HG02678 (cell line): Measurements from ENCODE around the gene TBC1D8.

ENCODE experiments used
- ATAC-seq: cut with Tn5 transposase; IDR thresholded peaks from one replicate; pipeline ENCODE4 v1.9.1; 2021; ENCODE audit warnings: mild to moderate bottlenecking, moderate library complexity; ENCODE audit not compliant: unreplicated experiment

The TBC1D8 gene

DNA sequence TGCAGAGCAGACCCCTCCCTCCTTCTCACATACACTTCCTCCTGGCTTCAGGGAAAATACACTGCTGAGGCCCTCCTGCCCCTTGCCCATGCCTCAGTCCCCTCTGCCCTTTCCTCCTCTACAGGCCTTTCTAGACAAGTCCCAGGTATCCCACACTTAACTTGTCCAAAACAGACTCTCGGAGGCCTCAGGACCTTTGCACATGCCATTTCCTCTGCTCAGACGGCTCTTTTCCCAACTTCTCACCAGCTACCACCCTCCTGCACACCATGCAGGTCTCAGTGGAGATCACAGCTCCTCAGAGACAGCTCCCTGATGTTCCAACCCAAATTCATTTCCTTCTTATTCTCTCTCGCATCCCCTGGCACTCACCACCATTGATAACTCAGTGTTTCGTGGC lies 11.7 kb downstream of the TBC1D8 start:
- no peak for ATAC-seq

DNA sequence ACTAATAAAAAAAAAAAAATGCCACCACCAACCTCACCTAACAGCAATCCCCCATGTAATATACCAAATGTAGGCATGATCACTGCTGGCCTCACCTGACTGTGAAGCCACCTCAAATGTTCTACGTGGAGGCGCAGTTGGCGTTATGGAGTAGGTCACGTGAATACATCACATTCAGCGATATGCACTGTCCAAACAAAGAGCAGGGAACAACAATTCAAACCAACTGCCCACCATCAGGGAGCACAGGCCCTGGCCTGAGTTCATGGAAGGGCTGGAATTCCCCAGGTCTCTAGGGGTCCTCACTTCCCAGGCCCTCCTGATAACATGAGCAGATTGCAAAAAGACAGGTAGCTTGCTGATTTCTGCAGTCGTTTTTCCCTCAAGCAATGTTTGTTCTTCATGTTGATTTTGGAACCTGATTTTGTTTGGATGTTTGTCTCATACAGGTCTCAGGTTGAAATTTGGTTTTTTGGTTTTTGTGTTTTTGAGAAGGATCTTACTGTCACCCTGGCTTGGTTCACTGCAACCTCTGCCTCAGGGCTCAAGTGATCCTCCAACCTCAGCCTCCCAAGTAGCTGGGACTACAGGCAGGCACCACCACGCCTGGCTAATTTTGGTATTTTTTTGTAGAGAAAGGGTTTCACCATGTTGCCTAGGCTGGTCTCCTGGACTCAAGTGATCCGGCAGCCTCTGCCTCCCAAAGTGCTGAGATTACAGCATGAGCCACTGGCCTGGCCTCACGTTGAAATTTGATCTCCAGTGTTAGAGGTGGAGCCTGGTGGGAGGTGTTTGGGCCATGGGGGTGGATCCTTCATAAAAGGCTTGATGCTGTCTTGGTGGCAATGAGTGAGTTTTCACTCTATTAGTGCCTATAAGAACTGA lies 15.5 kb downstream of the TBC1D8 start:
- ATAC-seq: no peak

DNA sequence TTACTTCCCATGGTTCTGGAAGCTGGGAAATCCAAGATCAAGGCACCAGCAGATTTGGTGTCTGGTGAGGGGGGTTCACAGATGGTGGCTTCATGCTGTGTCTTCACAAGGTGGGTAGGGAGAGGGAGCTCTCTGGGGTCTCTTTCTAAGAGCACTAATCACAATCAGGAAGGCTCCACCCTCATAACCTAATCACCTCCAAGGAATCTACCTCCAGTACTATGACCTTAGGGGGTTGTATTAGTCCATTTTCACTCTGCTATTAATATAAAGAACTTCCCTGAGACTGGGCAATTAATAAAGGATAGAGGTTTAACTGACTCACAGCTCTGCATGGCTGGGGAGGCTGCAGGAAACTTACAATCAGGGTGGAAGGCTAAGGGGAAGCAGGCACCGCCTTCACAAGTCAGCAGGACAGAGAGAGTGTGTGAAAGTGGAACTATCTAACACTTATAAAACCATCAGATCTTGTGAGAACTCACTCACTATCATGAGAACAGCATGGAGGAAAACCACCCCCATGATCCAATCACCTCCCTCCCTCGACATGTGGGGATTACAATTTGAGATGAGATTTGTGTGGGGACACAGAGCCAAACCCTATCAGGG lies 17.6 kb downstream of the TBC1D8 start:
- ATAC-seq: no peak

DNA sequence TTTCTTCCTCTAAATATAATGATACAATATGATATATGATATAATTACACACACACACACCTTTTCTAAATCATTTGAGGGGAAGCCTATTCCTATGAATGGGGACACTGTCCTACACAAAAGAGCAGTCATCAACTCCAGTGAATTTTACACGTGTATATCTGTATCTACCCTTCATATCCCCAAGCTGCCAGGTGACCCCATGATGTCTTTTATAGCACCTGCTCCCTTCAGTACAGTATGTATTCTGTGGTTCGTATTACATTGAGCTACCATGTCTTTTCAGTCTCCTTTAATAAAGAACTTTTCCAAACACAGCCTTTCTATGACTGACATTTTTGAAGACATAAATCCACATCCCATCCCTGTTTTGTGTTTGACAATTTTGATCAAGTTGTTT lies 19.0 kb downstream of the TBC1D8 start:
- ATAC-seq: no peak

DNA sequence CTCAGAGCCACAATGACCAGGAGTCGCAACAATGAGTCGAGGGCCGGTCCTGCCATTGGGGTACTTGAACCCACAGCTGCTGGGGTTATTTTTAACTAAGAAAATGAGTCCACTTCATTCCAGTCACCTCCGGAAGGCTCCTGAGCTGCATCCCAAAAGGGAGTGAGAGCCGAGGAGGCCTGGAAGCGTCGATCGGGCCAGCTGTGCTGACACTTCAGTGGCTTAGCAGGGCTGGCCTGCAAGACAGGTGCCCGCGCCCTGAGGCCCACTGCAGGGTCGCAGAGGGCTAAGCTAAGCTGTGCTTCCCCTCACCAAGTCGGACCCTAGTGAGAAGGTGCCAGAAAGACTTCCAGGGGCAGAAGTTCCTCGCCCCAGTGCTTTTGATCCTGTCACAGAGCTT lies 21.1 kb downstream of the TBC1D8 start:
- ATAC-seq: no peak

DNA sequence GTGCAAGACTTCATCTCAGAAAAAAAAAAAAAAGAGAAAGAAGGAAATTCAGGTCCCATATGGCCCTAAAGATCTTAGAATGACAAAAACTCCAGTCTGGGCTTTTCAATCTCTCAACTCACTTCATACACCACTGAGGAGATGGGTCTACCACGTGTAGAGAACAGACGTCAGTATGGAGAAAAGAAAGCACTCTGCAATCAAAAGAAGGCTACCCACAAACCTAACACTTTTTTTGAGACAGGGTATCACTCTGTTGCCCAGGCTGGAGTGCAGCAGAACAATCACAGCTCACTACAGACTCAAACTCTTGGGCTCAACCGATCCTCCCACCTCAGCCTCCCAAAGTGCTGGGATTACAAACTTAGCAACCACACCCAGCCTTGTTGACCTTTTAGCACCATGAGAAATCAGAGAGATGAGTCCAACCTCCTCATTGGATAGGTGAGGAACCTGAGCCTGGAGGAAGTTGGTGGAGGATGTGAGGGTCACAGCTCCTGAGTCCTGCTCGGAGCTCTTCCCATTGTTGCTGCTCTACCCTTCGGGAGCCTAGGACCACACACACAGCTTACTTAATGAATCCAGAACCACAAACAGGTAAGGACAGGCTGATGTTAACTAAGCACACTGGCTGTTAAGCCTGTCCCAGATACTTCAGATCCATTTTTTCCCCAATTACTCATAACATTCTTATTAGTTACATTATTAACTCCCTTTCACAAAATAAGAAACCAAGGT lies 23.7 kb downstream of the TBC1D8 start:
- ATAC-seq: no peak

DNA sequence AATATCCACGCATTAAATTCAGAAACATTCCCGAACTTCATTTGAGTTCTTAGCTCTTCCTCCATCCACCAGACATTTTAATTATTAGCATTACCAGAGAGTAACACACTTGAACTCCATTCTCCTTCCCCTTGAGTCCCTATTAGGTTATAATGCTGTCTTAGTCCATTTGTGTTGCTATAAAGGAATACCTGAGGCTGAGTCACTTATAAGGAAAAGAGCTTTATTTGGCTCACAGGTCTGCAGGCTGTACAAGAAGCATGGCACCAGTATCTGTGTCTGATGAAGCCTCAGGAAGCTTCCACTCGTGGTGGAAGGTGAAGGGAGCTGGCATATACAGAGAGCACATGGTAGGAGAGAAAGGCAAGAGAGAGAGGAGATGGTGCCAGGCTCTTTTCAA lies 25.4 kb downstream of the TBC1D8 start:
- no peak for ATAC-seq

DNA sequence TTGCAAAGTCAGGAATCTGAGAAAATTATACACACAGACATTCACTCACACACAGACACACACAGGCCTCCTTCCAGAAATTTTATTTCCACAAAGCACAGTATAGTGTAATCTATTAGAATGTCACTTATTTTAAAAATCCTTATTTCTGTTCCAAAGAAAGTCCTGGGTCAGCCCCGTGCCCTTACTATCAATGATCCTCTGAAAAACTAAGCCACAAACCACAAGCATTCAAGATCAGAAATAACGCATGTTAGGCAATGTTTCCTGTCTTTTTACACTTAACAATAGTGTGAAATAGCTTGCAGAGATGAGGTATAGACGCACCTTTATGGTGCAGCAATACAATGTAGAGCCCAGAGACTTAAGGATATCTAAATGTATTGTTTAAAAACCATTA lies 25.8 kb downstream of the TBC1D8 start:
- no peak for ATAC-seq

DNA sequence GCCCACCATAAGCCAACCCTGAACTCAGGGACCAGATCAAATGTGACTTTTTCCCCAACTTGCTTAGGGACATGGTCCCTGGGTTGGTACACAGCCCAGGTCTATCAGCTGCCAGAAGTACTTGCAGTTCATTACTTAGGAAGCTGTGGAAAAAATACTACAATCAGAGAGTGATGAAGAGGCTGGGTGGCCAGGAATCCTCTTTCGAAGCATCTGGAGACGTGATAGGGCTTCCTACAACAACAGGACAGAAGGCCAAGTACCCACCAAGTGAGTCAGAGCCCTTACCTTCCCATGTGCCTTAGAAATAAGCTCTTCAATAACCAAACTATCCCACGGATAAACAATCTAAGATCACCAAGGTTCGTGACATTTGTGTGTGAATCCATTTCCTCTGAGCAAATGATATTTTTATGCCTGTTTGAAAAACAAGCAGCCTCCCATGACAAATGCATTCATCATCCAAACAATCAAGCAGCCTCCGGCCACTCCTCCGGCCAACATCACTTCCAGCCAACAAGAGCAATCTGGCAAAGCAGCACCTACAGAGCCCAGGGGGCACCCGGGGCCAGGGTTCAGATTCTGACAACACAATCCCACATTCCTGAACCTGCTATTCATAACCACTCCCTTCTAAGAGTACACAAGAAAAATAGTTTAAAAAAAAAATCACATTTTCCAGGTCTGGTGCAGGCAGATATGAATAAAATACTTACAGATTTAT lies 26.4 kb downstream of the TBC1D8 start:
- ATAC-seq: no peak

DNA sequence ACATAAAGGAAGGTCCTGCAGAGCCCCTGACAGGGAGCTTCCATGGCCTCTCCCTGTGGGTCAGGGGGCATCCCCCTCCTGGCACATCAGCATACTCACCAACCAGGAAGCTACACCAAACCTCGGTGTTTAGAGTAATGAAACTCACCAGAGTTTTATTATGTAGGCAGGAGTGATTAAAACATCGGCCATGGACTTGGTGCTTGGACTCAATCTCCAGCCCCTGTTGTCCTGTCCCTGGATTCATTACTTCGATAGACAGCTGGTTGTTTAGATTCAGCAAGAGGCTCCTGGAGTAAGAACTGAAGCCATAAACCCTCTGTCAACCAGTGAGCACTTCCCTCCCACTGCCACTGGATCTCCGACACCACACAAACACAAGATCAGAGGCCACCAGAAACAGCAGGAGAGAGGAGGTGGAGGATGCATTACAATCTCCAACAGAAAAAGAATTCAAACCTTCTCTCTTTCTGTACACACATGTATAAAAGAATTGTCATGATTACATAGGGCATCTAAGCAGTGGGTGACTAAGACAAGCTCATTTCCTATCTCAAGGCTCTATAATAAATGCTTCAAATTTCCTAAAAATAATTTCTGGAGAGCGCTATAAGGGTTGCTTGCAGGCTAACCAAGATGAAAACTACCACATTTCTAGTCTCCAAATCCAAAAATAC lies 27.2 kb downstream of the TBC1D8 start:
- no peak for ATAC-seq

DNA sequence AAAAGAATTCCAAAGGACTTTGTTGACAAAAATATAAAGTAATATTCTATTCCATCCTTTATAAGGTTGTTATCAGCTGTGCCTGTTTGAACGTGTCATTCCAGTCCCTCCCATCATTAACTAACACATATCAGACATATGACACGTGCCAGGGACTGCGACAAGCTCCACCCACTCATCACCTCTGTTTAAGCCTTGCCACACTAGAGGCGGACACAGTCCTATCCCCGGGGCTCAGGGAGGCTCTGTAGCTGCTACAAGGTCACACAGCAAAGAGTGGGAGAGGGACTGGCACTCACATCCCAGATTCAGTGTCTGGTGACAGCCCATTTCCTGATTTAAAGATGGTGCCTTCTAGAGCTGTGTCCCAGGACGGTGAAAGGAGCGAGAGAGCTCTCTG lies 30.0 kb downstream of the TBC1D8 start:
- ATAC-seq: no peak

DNA sequence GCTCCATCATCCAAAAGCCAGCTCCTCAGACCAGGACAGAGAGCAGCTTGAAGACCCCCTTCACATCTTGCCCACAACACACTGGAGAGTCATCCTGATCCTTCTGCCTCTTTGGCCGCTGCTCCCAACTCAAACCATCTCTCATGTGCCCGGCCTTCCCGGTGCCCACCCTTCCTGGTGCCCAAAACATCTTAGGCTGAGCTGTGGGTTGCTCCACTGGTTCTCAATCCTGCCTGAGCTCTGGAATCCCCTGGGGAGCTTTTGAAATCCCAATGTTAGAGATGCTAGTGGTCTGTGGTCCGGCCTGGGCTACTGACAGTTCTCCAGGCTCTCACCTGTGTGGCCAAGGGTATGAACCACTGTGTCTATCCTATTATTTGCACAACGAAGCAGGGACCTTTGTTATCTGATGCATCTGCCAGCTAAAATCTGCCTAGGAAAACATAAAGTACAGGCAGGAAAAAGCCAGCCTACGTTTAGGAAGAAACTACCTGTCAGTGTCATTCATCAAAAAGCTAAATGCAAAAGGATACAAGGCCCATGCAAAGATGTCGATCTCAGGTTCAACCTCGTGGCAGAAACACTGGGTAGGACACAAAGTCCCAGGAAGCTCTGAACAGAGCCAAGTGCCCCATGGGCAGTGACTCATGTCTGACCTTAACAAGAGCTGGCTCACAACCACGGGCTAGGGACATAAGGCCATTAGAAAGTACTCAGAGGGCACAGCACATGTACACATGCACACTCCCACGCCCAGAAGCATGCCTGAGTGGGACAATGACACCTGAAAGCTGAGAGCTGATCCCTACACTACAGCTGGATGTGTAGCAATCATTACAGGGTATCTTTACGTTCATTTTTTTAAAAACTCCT lies 30.8 kb downstream of the TBC1D8 start:
- ATAC-seq: no peak

DNA sequence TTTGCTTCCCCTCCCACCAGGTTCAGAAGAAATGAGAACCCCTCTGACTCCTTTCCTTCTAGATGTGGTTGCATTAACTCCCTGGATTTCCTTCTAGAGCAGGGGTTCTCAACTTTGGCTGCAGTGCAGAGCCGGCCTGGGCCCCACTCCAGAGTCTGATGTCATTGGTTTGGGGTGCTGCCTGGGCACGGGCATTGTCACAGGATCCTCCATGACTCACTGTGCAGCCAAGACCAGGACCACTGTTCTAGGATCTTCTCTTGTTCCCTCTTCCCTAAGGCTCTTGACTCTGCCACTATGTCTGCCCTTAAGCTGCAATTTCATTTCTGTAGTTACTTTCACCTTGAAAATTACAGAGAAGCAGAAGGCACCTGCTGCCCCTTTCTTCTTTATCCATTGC lies 31.8 kb downstream of the TBC1D8 start:
- ATAC-seq: no peak

DNA sequence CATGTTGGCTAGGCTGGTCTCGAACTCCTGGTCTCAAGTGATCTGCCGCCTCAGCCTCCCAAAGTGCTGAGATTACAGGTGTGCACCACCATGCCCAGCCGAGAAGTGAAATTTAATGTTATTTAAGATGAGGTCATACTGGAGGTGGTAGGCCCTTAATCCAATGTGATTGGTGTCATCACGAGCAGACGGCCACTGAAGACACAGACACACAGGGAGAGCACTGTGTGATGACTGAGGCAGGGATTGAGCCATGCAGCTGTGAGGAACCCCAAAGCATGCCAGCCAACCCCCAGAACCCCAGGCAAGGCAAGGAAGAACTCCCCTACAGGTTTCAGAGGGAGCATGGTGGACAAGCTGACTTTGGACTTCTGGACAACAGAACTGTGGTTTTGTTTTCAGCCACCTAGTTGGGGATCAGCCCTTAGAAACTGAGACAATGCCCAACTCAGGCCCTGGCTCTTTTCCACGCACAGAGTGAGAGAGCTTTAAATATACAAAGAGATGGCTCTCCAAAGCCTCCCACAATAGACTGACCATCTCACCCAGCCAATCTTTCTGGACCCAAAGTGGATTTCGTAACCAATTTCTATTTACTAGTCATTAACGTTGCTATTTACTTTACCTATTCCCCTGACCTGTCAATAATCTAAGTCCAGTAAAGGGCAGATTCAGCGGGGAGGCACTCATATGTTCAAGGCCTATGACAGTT lies 34.2 kb downstream of the TBC1D8 start:
- ATAC-seq: no peak

DNA sequence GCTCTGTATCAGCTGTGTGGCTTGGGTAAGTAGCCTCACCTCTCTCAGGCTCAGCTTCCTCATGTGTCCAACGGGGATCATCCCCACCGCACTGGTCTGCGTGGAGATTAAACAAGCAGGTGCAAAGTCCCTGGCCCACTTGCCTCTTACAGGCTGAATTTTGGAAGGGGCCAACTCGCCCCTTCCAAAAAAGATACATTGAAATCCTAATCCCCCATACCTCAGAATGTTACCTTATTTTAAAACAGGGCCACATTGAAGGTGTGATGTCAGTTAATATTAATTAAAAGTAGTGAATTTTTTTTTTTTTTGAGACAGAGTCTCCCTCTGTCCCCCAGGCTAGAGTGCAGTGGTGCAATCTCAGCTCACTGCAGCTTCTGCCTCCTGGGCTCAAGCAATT lies 34.8 kb downstream of the TBC1D8 start:
- no peak for ATAC-seq

DNA sequence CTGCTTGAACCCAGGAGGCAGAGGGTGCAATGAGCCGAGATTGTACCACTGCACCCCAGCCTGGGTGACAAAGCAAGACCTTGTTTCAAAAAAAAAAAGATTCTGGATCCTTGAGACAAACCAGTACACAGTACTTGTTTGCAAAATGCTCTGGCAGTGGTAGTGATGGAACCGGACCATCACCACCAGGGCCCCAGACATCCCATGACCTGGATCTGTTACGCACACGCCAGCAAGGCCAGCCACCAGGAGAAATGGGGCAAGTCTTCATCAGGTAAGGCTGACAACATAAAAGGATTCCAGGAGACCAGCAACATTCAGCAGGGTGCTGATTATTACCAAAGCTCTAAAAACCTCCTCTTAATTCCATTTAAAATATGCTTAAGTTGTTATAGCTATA lies 35.5 kb downstream of the TBC1D8 start:
- ATAC-seq: no peak

DNA sequence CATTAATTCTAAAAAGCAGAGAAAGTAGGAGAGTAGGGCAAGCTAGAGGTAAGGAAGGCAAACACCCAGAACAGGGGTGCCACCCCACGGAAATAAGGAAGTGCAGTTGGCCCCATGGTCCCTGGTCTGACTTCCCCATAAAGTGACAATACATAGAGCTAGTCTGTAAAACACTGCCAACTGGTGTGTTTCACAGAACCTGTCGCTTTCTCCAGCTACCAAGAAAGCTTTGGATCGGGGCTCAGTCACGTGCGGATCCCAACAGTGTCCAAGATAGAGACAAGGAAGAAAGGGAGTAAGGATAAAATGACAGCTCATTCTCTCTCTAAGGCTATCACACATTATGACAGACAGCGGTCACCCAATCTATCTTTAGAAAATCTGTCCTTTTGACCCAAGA lies 36.4 kb downstream of the TBC1D8 start:
- ATAC-seq: no peak

DNA sequence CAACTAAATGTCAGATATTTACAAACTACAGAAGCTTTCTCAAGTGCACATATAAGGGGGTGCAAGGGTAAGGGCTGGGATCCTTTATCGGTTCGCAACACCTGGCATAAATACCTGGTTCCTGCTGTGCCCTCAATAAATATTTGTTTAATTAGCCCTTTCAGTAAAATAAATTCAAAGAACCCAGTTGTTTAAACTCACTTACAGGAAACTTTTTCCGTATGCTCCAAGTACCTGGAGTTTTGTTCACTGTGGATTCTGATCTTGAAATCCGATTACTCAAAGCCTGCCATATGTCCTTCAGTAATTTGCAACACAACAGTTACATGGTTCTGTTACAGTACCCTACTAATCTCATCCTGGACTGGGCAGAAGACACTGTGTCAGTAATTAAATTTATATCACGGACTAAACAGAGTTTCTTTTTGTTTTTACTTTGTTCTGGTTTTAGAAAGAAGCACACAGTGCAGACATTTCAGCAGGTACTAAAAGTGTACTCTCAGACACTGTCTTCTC lies 36.9 kb downstream of the TBC1D8 start:
- ATAC-seq: no peak
